ENCODE data around the gene POU6F2.

GRCh38 chr7:39288303-39288702 lies 310.6 kb downstream of the POU6F2 start:
- TF ChIP-seq CTCF (conservative IDR thresholded peaks at IDR 0.05; ENCODE audit: low read depth in 2 of 2) (no peak), POLR2AphosphoS5 (IDR thresholded peaks at IDR 0.05; ENCODE audit: low read depth) (no peak), CREB1 (CRISPR knock-in tag; IDR thresholded peaks at IDR 0.05; ENCODE audit: low read depth) (no peak), EZH2 (IDR thresholded peaks at IDR 0.05; ENCODE audit: low read depth, unreplicated experiment) (no peak), JUNB (IDR thresholded peaks at IDR 0.05; ENCODE audit: unreplicated experiment) (no peak), ETS1 (IDR thresholded peaks at IDR 0.05) (no peak)

Measured in GM23338 (cell line).